Osteocyte (in vitro differentiated cells): ENCODE data around the gene PABPN1L. TPM values are rescaled to one million over a fixed set of nuclear protein-coding genes. Genes with fewer than 3 reads are reported as not detected.

Source experiments
- DNase-seq: peaks from one replicate; pipeline ENCODE4 v3.0.0; 2021; ENCODE audit warnings: mixed read lengths; ENCODE audit not compliant: unreplicated experiment; ENCODE audit errors: extremely low spot score
- H3K27ac Mint-ChIP-seq: one replicate; pipeline ENCODE4 v1.8.0; 2021; ENCODE audit warnings: mild to moderate bottlenecking, mixed read lengths; ENCODE audit not compliant: unreplicated experiment
- H3K27me3 Mint-ChIP-seq: one replicate; pipeline ENCODE4 v1.8.0; 2021; ENCODE audit warnings: mixed read lengths; ENCODE audit not compliant: unreplicated experiment
- H3K36me3 Mint-ChIP-seq: one replicate; pipeline ENCODE4 v1.8.0; 2021; ENCODE audit warnings: mixed read lengths; ENCODE audit not compliant: unreplicated experiment
- H3K4me1 Mint-ChIP-seq: one replicate; pipeline ENCODE4 v1.8.0; 2021; ENCODE audit warnings: mixed read lengths; ENCODE audit not compliant: unreplicated experiment
- H3K4me3 Mint-ChIP-seq: one replicate; pipeline ENCODE4 v1.8.0; 2021; ENCODE audit warnings: mild to moderate bottlenecking, moderate library complexity, mixed read lengths; ENCODE audit not compliant: unreplicated experiment
- H3K9me3 Mint-ChIP-seq: one replicate; pipeline ENCODE4 v1.8.0; 2021; ENCODE audit warnings: mixed read lengths; ENCODE audit not compliant: unreplicated experiment
- total RNA-seq: library from RNA; stranded (reverse); gene quantifications from 2 replicates; pipeline ENCODE4 v1.2.1, GENCODE V29; 2021
- TF ChIP-seq, protein P1 (sequence below): fragments of 200-600 bp; sonication (generic); IDR thresholded peaks from 2 replicates; pipeline ENCODE4 v1.5.0; 2021; ENCODE audit warnings: antibody characterized with exemption, mild to moderate bottlenecking, moderate library complexity

PABPN1L gene
- total RNA-seq, 1 donor from 2014 or later, result not detected

DNA sequence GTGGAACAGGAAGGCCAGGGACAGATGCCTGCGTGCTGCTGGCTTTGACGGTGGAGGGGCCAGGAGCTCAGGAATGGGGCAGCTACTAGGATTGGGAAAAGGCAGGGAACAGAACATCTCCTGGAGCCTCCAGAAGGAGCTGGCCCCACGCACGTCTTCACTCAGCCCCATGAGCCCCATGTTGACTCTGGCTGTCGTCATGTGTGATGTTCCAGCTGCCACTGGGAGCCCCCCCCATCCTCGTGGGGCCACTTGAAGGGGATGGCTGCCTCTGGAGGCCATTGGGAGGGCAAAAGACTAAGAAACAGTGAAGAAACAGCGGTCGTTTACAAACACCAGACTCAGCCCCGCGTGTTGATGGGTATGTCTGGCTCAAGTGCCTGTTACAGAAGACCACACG is 36.2 kb downstream of the PABPN1L start:
- peaks cover 2% of the 10 kb centered on the region for H3K36me3 Mint-ChIP-seq
- no peak overlapping the region for H3K27ac Mint-ChIP-seq
- no peak overlapping the region for H3K4me3 Mint-ChIP-seq
- TF ChIP-seq, protein P1, sequence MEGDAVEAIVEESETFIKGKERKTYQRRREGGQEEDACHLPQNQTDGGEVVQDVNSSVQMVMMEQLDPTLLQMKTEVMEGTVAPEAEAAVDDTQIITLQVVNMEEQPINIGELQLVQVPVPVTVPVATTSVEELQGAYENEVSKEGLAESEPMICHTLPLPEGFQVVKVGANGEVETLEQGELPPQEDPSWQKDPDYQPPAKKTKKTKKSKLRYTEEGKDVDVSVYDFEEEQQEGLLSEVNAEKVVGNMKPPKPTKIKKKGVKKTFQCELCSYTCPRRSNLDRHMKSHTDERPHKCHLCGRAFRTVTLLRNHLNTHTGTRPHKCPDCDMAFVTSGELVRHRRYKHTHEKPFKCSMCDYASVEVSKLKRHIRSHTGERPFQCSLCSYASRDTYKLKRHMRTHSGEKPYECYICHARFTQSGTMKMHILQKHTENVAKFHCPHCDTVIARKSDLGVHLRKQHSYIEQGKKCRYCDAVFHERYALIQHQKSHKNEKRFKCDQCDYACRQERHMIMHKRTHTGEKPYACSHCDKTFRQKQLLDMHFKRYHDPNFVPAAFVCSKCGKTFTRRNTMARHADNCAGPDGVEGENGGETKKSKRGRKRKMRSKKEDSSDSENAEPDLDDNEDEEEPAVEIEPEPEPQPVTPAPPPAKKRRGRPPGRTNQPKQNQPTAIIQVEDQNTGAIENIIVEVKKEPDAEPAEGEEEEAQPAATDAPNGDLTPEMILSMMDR, result no peak
- H3K4me1 Mint-ChIP-seq, result no peaks in the 10 kb centered on the region
- DNase-seq, result no peak
- no peaks in the 10 kb centered on the region for H3K27me3 Mint-ChIP-seq
- H3K9me3 Mint-ChIP-seq, result no peaks in the 10 kb centered on the region

DNA sequence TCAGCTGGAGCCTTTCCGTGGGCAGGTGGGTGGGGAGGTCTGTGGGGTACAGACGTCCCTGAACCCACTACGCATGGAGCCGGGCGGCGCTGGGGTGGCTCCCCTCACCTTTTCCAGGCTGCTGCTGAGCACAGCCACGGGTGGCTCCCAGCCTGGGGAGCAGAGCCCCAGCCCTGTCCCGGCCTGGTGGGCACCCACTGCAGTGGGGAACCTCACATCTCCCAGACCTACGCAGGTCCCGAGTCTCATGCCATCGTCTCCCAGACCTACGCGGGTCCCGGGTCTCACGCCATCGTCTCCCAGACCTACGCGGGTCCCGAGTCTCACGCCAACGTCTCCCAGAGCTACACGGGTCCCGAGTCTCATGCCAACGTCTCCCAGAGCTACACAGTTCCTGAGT is 37.7 kb downstream of the PABPN1L start:
- TF ChIP-seq, protein P1, result no peak
- Mint-ChIP-seq H3K4me1 (no peaks in the 10 kb centered on the region), H3K36me3 (no peaks in the 10 kb centered on the region), H3K9me3 (no peaks in the 10 kb centered on the region), H3K27me3 (no peaks in the 10 kb centered on the region), H3K4me3 (no peak overlapping the region), H3K27ac (no peak overlapping the region)
- DNase-seq, result no peak

DNA sequence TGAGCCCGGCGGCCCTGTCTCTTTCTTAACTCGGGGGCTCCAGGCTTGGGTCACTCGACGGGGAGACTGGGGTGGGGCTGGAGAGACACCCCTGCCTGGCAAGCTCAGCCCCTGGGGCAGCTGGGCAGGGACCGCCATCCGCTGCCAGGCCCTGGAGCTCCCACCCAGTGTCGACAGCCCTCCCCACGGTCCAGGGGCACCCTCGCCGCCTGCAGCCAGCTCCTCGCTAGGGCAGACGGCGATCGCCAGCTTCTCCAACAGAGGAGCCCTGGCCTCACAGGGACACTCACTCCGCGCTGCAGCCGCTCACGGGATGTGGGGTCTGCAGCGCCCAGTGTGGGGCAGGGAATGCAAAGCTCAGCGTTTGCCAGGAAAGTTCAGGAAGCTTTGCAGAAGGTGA is 38.7 kb downstream of the PABPN1L start:
- H3K27ac Mint-ChIP-seq, result no peak overlapping the region
- TF ChIP-seq, protein P1, result no peak
- no peak for DNase-seq
- no peaks in the 10 kb centered on the region for H3K4me1 Mint-ChIP-seq
- no peaks in the 10 kb centered on the region for H3K27me3 Mint-ChIP-seq
- no peaks in the 10 kb centered on the region for H3K9me3 Mint-ChIP-seq
- H3K36me3 Mint-ChIP-seq, result peaks cover 2% of the 10 kb centered on the region
- no peak overlapping the region for H3K4me3 Mint-ChIP-seq

DNA sequence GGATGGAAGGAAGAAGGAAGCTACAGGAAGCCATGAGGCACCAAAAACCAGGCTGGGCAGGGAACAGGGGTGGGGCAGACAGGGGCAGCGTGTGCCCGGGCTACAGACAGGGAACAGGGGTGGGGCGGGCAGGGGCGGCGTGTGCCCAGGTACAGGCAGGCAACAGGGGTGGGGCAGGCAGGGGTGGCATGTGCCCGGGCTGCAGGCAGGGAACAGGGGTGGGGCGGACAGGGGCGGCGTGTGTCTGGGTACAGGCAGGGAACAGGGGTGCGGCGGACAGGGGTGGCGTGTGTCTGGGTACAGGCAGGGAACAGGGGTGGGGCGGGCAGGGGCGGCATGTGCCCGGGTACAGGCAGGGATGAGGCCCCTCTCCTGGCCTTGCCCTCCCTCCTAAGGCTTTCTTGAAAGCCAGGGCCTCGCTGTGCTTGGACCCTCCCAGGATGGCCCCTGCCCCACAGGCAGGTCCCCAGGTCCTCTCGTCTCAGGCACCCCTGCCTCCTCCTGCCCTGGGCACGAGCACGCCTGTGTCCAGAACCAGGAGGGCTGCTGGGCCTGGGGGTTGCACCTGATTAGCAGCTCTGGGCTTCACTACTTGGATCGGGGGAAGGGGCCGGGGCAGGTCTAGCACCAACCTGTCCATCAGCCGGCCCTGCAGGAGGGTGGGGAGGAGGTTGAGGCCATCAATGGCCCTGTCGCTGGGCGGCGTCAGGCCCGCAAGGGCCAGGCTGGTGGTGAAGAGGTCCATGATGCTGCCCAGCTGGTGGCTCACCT is 40.2 kb downstream of the PABPN1L start:
- no peaks in the 10 kb centered on the region for H3K9me3 Mint-ChIP-seq
- H3K4me3 Mint-ChIP-seq, result no peak overlapping the region
- H3K27ac Mint-ChIP-seq, result no peak overlapping the region
- no peaks in the 10 kb centered on the region for H3K27me3 Mint-ChIP-seq
- TF ChIP-seq, protein P1, result no peak
- peaks cover 5% of the 10 kb centered on the region for H3K36me3 Mint-ChIP-seq
- H3K4me1 Mint-ChIP-seq, result no peaks in the 10 kb centered on the region
- no peak for DNase-seq

DNA sequence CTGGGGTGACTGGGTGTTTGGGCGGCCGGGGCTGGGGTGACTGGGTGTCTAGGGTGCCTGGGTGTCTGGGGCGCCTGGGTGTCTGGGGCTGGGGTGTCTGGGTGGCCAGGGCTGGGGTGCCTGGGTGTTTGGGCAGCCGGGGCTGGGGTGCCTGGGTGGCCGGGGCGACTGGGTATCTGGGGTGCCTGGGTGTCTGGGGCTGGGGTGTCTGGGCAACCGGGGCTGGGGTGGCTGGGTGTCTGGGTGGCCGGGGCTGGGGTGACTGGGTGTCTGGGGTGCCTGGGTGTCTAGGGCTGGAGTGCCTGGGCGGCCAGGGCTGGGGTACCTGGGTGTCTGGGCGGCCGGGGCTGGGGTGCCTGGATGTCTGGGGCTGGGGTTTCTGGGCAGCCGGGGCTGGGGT is 41.3 kb downstream of the PABPN1L start:
- no peak for DNase-seq
- Mint-ChIP-seq H3K27me3 (no peaks in the 10 kb centered on the region), H3K36me3 (peaks cover 5% of the 10 kb centered on the region), H3K4me3 (no peak overlapping the region), H3K27ac (no peak overlapping the region), H3K9me3 (no peaks in the 10 kb centered on the region), H3K4me1 (no peaks in the 10 kb centered on the region)
- TF ChIP-seq, protein P1, result no peak
